Activated CD8-positive, alpha-beta memory T cell treated with anti-CD3 and anti-CD28 coated beads for 1 hour (primary cell): Measurements from ENCODE around the gene CDH13.

Experiments used
- DNase-seq, 2 donors: peaks; one replicate each; pipeline ENCODE4 v3.0.0-alpha.2; 2020; ENCODE audit warnings: low read depth in 1 of 2; ENCODE audit errors: extremely low read depth in 1 of 2

CDH13 gene

GRCh38 chr16:82626791-82627261 lies at the start of gene CDH13:
Gene CDH13 (plus strand): TSS chr16:82626969.
- DNase-seq: no peak

GRCh38 chr16:82580298-82580890 lies 46.4 kb upstream of the CDH13 start:
- no peak for DNase-seq

DNA sequence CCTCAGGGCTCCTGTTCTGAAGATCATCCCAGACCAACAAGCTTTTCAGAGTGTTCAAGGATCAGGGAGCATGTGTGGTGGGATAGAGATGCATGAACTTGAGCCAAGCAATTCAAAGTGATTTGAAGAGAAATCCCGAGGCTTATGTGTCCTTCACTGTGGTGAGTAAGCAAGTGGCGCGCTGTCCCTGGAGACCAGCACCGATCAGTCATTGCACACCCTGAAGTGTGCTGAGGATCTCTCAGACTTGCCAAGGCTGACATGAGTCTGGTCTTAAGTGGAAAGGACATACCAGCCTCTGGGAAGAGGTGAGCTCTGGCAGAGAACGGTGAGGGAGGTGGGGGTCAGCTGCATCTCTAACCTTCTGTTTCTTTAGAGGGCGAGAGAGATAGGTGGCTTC lies 43.8 kb upstream of the CDH13 start:
- no peak for DNase-seq

GRCh38 chr16:82583422-82583821 lies 43.3 kb upstream of the CDH13 start:
- DNase-seq: no peak

DNA sequence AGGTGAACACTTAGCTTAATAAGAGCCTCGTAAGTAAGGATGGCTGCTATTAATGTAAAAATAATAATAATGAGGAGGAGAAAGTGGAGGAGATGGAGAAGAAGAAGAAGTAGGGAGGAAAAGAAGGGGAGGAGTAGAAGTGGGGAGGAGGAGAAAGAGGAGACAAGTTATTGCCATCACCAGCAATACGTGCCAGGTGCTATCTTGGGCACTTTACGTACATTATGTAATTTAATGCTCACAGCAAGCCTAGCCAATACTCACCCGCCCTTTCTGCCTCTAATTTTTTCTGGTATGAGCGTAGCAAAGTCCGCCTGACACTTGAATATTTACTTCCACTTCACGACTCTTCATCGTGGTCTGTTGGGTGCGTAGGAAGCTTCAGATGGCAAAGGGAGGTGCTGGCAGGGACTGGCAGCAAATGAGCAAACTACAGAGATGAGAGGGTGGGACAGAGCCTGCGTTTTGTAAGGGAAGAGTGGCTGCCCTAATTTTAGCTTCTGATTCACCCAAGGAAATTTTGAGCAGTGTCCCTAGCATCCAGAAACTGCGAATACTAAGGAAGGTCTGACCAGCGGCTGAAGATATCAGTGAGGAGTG lies 42.1 kb upstream of the CDH13 start:
- DNase-seq: no peak

DNA sequence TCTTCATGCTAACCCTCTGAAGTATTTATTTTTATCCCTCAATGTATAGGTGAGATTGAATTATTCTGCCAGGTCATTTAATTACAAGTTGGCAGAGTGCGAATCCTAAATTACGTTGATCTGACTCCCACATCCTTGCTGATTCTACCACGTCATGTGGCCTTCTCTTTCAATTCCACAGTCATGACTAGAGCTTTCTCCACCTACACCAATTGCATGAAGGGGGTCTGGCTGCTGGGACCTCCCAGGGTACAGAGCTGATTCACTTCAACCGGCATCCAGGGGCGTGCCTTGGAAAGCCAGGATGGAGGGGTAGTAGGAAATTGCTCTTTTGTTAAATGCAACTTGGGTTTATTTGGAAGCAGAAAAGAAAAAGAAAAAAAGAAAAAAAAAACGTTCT lies 41.1 kb upstream of the CDH13 start:
- no peak for DNase-seq

DNA sequence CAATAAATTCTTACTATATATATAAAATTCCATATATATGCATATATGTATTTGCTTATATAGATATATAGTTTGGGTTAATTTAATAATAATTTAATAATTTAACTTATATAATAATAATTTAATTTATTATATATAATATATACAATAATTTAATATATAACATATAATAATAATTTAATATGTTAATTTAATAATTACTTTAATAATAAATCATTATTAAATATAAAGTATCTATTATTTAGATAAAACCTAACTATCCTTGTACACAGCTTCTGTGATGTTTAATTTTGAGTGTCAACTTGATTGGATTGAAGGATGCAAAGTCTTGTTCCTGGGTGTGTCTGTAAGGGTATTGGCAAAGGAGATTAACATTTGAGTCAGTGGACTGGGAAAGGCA lies 40.6 kb upstream of the CDH13 start:
- no peak for DNase-seq

- no peak for DNase-seq
Observed at GRCh38 chr16:82587289-82587688, 39.5 kb upstream of the CDH13 start.

- no peak for DNase-seq
Observed at GRCh38 chr16:82589407-82589806, 37.4 kb upstream of the CDH13 start.

DNA sequence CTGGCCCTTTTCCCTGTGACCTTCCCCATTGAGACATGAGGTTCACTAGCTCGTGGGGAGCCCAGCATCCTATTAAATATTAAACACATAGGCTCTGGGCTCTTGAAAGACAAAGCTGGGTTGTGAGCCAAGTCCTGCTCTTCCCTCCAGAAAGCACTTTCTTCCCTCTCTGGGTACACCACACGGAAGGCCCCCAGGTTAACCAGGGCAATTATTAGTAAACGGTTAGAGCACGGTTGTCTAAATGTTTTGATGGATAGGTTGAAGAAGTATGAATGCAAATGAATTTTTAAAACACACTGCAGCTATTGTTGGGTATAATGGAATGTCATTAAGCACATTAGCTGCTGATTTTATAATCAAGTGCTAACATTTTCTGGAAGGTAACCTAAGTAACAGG lies 32.7 kb upstream of the CDH13 start:
- DNase-seq: no peak

GRCh38 chr16:82598771-82599170 lies 28.0 kb upstream of the CDH13 start:
- no peak for DNase-seq

- DNase-seq: no peak
Observed at GRCh38 chr16:82601989-82602640, 24.7 kb upstream of the CDH13 start.

DNA sequence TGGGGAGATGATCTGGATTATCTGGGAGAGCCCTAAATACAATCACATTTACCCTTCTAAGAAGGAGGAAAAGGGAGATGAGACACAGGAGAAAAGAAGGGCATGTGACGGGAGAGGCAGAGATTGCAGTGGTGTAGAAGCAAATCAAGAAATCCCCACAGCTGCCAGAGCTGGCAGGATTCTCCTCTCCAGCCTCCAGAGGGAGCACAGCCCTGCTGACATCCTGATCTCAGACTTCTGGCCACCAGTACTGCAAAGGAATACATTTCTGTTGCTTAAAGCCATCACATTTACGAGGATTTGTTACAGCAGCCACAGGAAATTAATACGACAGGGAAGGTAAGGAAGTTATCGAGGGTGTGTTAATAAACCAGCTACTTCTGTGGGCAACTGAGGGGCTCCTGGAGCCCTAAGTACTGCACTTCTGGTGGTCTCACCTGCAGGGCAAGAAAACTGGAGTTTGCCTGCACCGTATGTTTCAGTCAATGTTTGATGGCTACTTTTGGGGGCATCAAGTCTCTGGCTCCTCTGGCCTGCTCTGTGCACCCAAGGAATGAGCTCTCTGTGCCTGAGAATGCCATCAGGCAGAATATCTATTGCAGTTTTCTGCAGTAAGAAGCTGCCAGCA lies 22.9 kb upstream of the CDH13 start:
- DNase-seq: no peak

GRCh38 chr16:82605076-82605475 lies 21.7 kb upstream of the CDH13 start:
- no peak for DNase-seq

DNA sequence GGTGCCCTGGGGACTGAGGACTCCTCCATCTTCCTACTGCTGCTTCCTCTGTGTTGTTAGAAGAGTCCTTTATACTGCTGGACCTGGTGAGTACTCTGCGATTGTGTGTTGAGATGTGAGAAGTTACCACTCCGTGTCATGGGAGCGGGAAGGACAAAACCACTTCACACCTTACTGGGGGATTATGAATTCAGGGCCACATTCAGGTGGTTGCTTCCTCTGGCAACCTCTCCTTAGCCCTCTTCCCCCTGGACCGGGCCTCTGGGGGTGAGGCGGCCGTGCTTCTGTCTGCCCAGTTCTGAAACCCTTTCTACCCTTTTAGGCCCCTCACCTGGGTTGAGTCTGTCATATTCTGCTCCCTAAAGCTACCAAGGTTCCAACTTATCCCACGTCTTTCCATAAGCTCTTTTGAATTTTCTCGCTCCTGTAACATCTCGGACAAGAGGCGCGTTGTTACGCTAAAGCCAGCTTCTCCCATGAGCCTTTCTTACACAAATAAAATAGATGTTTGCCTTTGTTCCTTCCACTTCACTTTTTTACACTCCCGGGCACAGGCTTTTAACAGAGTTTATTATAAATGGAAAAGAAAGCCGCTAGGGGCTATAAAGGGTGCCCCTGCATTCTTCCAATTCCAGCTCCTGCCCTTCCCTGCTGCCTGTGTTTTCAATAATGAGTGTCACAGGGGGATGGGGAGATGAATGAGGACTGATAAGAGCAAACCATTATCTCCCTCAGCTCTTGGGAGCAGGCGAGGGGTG lies 20.7 kb upstream of the CDH13 start:
- DNase-seq: no peak

GRCh38 chr16:82609140-82609539 lies 17.6 kb upstream of the CDH13 start:
- no peak for DNase-seq

DNA sequence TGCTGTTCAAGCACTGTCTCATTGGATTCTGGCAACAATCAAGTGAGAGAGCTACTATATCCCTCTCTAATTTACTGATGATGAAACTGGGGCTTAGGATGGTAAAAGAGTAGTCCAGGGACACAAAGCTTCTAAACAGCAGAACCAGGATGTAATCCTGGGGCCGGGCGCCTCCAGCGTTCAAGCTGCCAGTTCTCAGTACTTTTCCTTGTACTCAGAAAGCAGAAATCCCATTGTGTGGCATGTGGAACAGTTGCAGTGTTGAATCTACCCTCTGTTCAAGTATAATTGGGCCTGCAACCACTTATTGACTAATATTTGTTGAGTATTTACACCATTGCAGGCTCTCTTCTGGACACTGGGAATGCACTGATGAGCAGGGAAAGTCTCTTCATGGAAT lies 14.5 kb upstream of the CDH13 start:
- DNase-seq: no peak

- DNase-seq: no peak
Observed at GRCh38 chr16:82616356-82616755, 10.4 kb upstream of the CDH13 start.

DNA sequence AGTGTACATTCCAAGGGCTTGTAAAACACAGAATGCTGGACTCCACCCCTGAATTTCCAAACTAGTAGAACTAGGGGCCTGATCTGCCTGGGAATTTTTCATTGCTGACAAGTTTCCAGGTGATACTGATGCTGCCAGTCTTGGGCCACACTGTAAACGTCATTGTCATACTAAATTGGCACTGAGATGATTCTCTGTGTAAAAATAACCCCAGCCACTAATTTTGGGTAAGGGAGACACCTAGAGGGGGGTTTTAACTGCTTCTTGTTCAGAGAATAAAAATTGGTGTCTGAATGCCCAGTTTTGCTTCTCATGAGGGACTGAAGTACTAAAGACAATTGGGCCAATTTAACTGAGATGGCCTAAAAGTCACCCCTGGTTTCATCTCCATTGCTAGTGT lies 5.0 kb upstream of the CDH13 start:
- no peak for DNase-seq

- DNase-seq: no peak
Observed at GRCh38 chr16:82623241-82623640, 3.5 kb upstream of the CDH13 start.
